Stimulated activated CD8-positive, alpha-beta memory T cell treated with anti-CD3 and anti-CD28 coated beads, Interleukin-7, amount 100 ng/mL, for 24 hours (primary cell): Measurements from ENCODE around the gene SRL.

Experiments
- DNase-seq: peaks from one replicate; pipeline ENCODE4 v3.0.0-alpha.2; 2020; ENCODE audit warnings: low read depth

SRL gene

DNA sequence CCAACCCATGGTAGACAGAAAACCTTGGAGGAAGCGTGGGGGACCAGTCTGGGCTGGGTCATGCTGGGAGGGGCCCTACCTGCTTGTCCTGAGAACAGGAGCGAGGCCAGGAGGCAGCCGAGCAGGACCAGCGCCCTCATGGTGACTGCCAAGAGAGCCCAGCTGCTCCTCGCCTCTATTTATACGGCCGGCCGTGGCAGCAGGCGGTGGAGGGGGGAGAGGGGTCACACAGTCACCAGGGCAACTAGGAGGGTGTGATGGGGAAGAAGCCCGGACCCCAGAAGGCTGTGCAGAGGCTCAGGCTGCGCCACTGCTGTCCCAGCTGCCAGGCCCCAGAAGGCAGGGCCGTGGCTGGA is at the start of gene SRL:
SRL (minus strand) TSS at position 153 of the 356 bp plus-strand sequence; CDS start at position 140, 13 bp downstream.
- no peak for DNase-seq

- DNase-seq: no peak
These were observed 48.5 kb upstream of the SRL start for GRCh38 chr16:4290236-4290830.

- peak; percentile 49 for DNase-seq
These were observed 46.5 kb upstream of the SRL start for GRCh38 chr16:4288148-4288921.

DNA sequence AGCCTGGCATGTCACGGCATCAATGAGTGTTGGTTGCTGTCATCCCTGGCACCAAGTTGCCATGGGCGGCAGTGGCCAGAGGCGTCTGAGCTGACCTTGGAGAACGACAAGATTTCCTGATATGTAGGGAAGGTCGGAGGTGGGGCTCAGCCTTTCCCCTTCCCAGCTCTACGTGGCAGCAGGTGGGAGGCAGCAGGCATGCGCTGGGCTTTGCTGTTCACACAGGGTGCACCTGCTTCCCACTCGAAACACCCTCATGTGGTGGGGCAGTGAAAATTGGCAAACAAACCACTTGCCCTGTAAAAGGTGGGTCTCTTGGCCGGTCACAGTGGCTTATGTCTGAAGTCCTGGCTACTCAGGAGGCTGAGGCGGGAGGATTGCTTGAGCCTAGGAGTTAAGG is 43.3 kb upstream of the SRL start:
- no peak for DNase-seq

GRCh38 chr16:4283939-4284338 is 42.1 kb upstream of the SRL start:
- no peak for DNase-seq

- no peak for DNase-seq
These were observed 41.6 kb upstream of the SRL start for GRCh38 chr16:4283441-4283840.

GRCh38 chr16:4280625-4281024 is 38.7 kb upstream of the SRL start:
- no peak for DNase-seq

- DNase-seq: no peak
These were observed 36.2 kb upstream of the SRL start for GRCh38 chr16:4277987-4278513.

DNA sequence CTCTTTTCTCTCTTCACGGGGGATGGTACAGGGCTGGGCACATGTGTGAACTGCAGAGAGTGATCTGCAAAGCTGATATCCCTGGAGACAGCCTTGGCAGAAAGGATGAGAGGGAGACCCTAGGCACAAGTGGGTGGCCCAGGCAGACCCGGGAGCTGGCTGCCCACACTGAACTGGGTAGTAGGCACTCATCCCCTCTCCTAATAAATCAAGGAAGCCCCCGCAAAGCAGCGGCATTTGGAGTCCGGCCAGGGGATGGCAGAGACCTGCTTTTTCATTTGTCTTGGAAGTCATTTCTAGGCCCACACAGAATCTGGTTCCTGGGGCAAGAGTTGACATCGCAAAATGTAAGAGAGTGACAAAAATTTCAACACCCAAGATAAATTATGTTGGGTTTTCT is 34.0 kb upstream of the SRL start:
- no peak for DNase-seq

DNA sequence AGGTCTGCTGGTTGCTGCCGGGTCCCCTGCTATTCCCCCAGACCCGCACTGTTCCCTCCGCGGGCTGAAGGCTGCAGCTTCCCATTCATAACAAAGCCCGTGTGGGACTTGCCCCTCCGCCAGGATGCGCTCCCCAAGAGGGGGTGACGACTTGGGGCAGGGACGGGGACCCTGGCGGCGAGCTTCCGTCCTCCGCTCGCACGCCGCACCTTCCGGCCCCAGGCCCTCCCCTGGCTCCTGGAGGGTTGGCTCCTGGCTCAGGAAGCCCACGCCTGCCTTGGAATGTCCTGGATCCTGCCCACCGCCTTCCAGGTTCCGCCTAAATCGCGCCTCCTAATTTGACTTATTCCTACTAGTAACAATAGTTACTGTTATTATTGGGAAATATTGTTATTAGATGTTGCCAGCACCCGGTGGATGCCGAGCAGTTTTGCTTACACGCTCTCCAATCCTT is 32.0 kb upstream of the SRL start:
- DNase-seq: no peak

DNA sequence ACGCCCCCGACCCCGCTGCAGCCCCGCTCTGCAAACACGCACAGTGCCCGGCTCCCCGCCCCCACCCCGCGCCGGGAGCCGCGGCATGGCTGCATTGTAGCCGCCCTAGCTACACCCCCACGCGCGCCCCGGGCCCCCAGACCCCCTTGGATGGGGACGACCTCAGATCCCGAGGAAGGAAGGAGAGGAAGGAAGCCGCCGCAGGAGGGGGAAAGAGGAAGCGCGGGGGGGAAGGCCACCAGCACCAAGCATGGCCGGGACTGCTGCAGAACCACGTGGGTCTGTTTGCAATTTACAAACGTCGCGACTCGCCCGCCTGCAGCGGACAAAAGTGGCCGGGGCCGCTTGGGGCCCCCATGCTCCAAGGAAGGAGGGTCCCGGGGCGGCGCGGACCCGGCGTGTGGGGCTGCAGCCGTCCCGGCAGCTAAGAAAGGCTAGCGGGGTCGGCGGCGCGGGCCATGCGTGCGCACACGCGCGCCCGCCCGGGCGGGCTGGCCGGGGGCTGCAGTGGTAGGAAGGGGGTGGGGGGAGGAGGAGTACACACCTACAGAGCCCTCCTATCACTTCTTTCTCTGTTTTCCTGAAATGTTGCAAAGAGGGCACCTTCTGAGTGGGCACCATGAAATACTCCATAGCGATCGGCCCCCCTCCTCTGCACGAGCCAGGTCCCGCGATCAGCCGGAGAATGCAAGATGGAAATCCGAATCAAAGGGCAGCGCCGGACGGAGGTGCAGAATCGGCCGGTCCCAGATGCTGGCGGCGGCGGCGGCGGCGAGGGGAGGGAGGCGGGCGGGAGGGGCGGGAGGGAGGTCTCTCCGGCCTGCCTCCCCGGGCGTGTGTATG is 30.5 kb upstream of the SRL start:
- no peak for DNase-seq

DNA sequence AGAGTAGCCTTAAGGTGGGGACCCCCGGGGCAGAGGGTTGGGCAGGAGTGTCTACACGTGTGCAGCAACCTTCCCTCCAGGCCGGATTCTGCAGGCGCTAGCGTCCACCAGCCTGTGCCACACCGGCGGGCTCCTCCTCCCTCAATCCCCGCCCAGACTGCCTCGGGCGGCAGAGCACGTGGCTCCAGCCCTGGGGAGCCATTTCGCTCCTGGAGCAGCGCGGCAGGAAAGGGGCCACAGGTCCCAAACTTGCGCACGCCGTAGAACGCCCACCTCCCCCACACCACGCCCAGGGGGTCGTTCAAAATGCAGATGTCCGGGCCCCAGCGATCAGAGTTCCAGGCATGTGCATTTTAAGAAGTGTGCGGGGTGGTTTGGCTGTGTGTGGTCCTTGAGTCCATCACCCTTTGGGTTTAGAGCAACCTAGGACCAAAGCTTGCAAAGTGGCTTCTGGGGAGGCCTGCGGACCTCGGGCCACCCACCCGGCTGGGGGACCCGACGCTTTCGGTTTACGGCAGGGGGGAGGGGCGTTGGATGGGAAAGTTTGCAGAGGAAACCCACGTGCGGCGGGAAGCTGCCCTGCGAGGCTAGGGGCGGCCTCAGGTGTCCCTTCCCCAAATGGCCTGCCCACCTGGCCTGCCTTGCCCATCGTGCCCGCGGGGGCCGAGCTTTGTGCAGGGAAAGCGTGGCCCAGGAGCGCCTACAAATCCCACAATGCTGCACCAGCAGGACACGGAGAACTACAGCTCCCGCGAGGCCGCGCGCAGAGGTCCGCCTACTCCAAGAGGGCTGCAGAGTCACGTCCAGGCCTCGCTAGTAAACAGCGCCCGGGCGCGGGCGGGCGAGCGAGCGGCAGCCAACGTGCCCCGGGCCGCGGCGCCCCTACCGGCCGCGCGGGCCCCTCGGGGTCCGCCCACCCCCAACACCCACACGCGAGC is 29.6 kb upstream of the SRL start:
- peak; percentile 74 for DNase-seq

DNA sequence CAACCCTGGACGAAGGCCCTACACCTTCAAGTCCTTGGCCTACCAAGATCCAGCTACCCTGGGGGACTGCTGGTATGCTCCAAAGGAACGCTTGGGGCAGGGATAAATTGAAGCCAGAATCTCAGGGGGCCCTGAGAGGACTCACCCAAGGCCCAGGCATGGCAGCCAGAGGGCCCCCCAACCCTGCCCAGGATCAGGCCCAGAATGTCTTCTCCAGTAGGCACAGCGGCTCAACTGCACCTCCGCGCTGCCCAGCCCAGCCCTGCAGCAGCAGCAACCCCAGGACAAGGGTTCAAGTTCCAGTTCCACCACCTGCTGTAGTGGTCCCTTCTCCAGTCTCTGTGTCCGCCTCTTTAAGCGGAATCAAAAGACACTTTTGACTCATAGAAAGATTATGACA is 28.7 kb upstream of the SRL start:
- no peak for DNase-seq

DNA sequence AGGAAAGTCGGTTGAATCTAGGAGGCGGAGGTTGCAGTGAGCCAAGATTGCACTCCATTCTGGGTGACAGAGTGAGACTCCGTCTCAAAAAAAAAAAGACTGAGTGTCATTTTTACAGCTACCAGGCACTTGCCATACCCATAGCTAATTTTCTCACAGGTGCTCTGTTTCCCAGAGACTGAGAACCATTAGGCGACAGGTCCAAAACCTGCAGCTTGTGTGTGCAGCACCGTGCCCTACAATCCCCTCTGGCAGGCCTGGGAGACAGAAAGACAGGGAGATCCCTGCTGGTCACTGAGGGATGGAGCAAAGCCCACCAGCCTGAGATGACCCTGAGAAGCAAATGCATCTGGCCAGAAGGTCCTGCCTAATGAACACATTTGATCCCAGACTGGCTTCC is 28.2 kb upstream of the SRL start:
- no peak for DNase-seq

DNA sequence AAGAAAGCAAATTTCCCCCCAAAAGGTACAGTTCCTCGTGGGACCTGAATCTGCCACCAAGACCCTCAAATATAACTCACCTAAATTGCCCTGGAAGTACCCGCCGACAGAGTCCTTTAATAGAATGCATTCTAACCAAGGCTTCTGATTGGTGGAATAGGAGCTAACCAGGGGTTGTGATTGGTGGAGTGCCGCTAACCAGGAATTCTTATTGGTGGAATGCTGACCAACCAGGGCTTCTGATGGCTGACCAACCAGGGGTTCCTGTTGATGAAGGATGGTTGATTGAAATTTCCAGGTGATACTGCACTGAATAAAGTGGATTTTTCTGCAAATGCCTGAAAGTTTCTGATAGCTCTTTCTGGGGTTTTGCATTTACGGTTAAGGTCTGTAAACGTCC is 24.5 kb upstream of the SRL start:
- no peak for DNase-seq

GRCh38 chr16:4265676-4266075 is 23.8 kb upstream of the SRL start:
- DNase-seq: no peak

- DNase-seq: no peak
These were observed 22.7 kb upstream of the SRL start for GRCh38 chr16:4264546-4264945.

DNA sequence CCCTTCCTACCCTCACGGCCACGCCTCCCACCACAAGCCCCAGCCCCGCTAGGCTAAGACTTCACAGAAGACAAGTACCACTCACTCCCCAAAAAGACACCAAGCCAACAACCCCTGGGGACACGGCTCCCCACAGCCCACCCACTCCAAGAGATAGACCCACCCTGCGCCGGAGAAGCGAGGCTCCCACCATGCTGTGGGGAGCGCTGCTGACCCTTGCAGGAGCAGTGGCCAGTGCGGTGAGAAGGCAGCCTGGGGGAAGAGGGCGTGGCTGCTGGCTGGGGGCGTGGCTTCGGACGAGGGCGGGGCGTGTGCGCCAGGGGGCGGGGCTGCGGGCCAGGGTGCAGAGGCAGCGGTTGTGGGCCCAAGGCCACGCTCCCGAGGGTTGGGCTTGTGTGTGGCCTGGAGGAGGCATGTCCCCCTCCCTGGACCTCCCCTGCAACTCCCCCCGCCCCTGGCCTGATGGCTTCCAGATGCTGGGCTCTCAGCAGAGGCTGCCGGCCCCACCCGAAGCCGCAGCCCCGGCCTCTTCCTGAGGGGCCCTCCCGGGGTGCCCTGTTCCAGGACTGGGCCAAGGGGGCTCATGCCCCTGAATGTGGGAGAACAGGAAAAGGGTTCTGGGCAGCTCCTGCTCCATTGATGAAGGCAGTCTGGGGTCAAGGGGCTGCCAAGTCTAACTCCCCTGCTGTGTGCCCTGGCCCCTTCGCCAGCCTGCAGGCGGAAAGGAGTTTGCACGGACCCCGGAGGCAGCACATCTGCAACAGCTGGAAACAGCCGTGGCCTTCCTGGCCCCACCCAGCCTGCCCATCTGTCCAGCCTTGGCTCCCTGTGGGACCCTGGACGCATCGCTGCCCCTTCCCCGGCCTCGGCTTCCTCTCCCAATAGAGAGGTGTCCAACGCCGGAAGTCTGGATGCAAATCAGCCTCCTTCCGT is 21.9 kb upstream of the SRL start:
- DNase-seq: no peak

DNA sequence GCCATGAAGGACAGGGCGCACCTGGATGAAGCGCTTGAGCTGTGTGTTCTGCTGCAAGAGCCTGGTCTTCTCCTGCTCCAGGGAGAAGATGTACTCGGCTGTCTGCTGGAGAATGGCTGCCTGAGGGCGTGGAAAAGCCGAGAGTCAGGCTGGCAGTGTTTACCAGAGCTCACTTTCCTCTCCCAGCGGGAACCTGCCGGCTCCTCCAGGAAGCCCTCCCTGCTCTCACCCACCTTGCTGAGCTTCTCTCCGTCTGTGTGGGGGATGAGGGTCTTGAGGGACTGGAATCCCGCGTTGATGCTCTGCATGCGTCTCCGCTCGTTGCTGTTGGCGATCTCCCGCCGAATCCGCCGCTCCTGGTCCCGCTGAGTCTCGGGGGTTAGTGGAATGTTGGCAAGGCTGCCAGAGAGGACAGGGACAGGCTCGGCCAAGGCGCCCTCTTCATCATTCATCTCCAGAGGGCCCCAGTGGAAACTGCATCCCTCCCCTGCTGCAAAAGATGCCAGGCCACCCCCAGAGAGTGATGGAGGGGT is 20.5 kb upstream of the SRL start:
- DNase-seq: no peak

DNA sequence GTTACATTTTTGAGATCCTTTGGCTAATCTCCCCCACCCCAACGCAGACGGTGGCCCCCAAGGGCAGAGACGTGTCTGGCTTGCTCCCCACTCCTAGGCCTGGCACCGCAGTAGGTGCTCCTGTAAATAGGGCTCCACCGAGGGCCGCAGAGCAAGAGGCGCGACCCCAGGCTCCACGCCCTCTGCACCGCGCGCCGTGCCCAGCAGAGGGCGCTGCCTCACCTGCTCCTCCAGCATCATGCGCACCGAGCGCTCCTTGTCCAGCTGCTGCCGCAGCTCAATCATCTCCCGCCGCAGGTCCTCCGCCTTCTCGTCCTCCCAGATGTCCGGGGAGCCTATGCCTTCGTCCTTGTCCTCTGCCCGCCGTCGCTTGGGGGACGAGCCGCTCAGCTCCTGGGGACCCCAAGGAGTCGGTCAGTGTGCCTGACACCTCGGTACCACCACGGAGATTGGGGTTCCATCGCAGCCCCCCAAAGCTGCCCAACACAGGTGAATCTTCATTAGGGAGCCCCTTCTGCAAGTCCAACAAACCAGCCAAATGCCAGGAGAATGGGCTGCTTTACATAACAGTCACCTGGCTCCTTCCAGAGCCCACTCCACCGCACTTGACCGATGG is 19.8 kb upstream of the SRL start:
- DNase-seq: no peak
